GM23338 (cell line): ENCODE results near the gene C3orf70. TPM values are rescaled to one million over a fixed set of nuclear protein-coding genes. Genes with fewer than 3 reads are reported as not detected.

ENCODE experiments used
- ATAC-seq: fragments of 200-7000 bp; cut with Tn5 transposase; 3 replicates; pipeline ENCODE4 v1.9.1; 2020
- DNase-seq: peaks from one replicate; pipeline ENCODE4 v3.0.0-alpha.2; 2015; ENCODE audit warnings: low spot score
- H2AFZ ChIP-seq: fragments of 200-600 bp; sonication (generic); 2 replicates; pipeline ENCODE4 v1.8.0; 2016; ENCODE audit warnings: antibody characterized with exemption, mild to moderate bottlenecking, moderate library complexity
- H3F3A ChIP-seq: fragments of 200-600 bp; sonication (generic); replicated peaks from 2 replicates; pipeline ENCODE4 v1.8.0; 2017; ENCODE audit warnings: antibody characterized with exemption, mixed run types, low read depth
- H3K27ac ChIP-seq: fragments of 200-600 bp; sonication (generic); 2 replicates; pipeline ENCODE4 v1.6.1; 2016; ENCODE audit warnings: low read depth
- H3K27me3 ChIP-seq: fragments of 200-600 bp; sonication (generic); 2 replicates; pipeline ENCODE4 v1.8.0; 2016; ENCODE audit warnings: mild to moderate bottlenecking, mixed run types, moderate library complexity; ENCODE audit not compliant: insufficient read depth
- H3K36me3 ChIP-seq: fragments of 200-600 bp; sonication (generic); 2 replicates; pipeline ENCODE4 v1.8.0; 2016; ENCODE audit warnings: mild to moderate bottlenecking; ENCODE audit not compliant: insufficient read depth
- H3K4me1 ChIP-seq: fragments of 200-600 bp; sonication (generic); 2 replicates; pipeline ENCODE4 v1.8.0; 2016; ENCODE audit warnings: mild to moderate bottlenecking, moderate library complexity; ENCODE audit not compliant: insufficient read depth
- H3K4me2 ChIP-seq: fragments of 200-600 bp; sonication (generic); 2 replicates; pipeline ENCODE4 v1.7.1; 2017; ENCODE audit warnings: mixed run types
- H3K4me3 ChIP-seq: fragments of 200-600 bp; sonication (generic); 2 replicates; pipeline ENCODE4 v1.6.1; 2016; ENCODE audit warnings: mixed run types
- H3K79me2 ChIP-seq: fragments of 200-600 bp; sonication (generic); replicated peaks from 2 replicates; pipeline ENCODE4 v1.8.0; 2017; ENCODE audit warnings: mild to moderate bottlenecking; ENCODE audit not compliant: insufficient read depth
- H3K9me2 ChIP-seq: fragments of 200-600 bp; sonication (generic); 2 replicates; pipeline ENCODE4 v1.8.0; 2017; ENCODE audit not compliant: insufficient read depth
- H4K20me1 ChIP-seq: fragments of 200-600 bp; sonication (generic); replicated peaks from 2 replicates; pipeline ENCODE4 v1.8.0; 2017; ENCODE audit warnings: mild to moderate bottlenecking; ENCODE audit not compliant: insufficient read depth
- H3K27ac Mint-ChIP-seq: 2 replicates; pipeline ENCODE4 v1.8.0; 2020; ENCODE audit warnings: inconsistent platforms, mild to moderate bottlenecking, moderate library complexity, mixed read lengths
- H3K27me3 Mint-ChIP-seq: 3 replicates; pipeline ENCODE4 v1.8.0; 2022; ENCODE audit warnings: low read depth, mild to moderate bottlenecking, moderate library complexity, mixed read lengths, inconsistent platforms; ENCODE audit not compliant: insufficient read depth, poor library complexity
- H3K36me3 Mint-ChIP-seq: 3 replicates; pipeline ENCODE4 v1.8.0; 2021; ENCODE audit warnings: low read depth, mild to moderate bottlenecking, inconsistent platforms, moderate library complexity, mixed read lengths
- H3K4me1 Mint-ChIP-seq: 3 replicates; pipeline ENCODE4 v1.8.0; 2020; ENCODE audit warnings: mild to moderate bottlenecking, inconsistent platforms, mixed read lengths
- H3K4me3 Mint-ChIP-seq: 3 replicates; pipeline ENCODE4 v1.8.0; 2021; ENCODE audit warnings: moderate library complexity, mild to moderate bottlenecking, inconsistent platforms, mixed read lengths
- H3K9me3 Mint-ChIP-seq: 3 replicates; pipeline ENCODE4 v1.8.0; 2020; ENCODE audit warnings: moderate library complexity, mild to moderate bottlenecking, inconsistent platforms, mixed read lengths
- CREB1 ChIP-seq: fragments of 250-450 bp; sonication (Bioruptor Pico); IDR thresholded peaks from 2 replicates; pipeline ENCODE4 v1.5.0; 2020; ENCODE audit warnings: low read depth, mild to moderate bottlenecking, moderate library complexity
- CTCF ChIP-seq, 2 experiments: fragments of 200-600 bp in 1 of 2; sonication (generic) in 1 of 2; conservative IDR thresholded peaks; 2 replicates each; pipeline versions ENCODE4 v1.5.1 to v1.6.1; 2016 to 2017; ENCODE audit warnings: antibody characterized with exemption in 2 of 2, low read depth in 2 of 2, mild to moderate bottlenecking in 2 of 2, moderate library complexity in 1 of 2
- ETS1 ChIP-seq: IDR thresholded peaks from 2 replicates; pipeline ENCODE4 v1.6.1; 2016; ENCODE audit warnings: antibody characterized with exemption
- EZH2 ChIP-seq: fragments of 200-600 bp; sonication (generic); IDR thresholded peaks from one replicate; pipeline ENCODE4 v1.8.0; 2017; ENCODE audit warnings: antibody characterized with exemption, mild to moderate bottlenecking, low read depth; ENCODE audit not compliant: unreplicated experiment
- EZH2phosphoT487 ChIP-seq: fragments of 200-600 bp; sonication (generic); IDR thresholded peaks from one replicate; pipeline ENCODE4 v1.8.1; 2018; ENCODE audit warnings: antibody characterized with exemption; ENCODE audit not compliant: unreplicated experiment
- JUNB ChIP-seq: IDR thresholded peaks from one replicate; pipeline ENCODE4 v1.6.1; 2016; ENCODE audit warnings: antibody characterized with exemption; ENCODE audit not compliant: unreplicated experiment
- NANOG ChIP-seq: IDR thresholded peaks from 2 replicates; pipeline ENCODE4 v1.6.1; 2016; ENCODE audit warnings: antibody characterized with exemption, borderline replicate concordance
- POLR2AphosphoS5 ChIP-seq: IDR thresholded peaks from 2 replicates; pipeline ENCODE4 v1.6.1; 2016; ENCODE audit warnings: antibody characterized with exemption, low read depth
- REST ChIP-seq: IDR thresholded peaks from one replicate; pipeline ENCODE4 v1.6.1; 2018; ENCODE audit warnings: antibody characterized with exemption; ENCODE audit not compliant: unreplicated experiment
- STAT1 ChIP-seq: IDR thresholded peaks from one replicate; pipeline ENCODE4 v1.6.1; 2016; ENCODE audit warnings: antibody characterized with exemption; ENCODE audit not compliant: unreplicated experiment
- ZNF114 ChIP-seq: fragments of 250-450 bp; sonication (Bioruptor Pico); IDR thresholded peaks from 2 replicates; pipeline ENCODE4 v1.5.0; 2020; ENCODE audit warnings: mild to moderate bottlenecking, moderate library complexity
- ZNF331 ChIP-seq: fragments of 250-450 bp; sonication (Bioruptor Pico); IDR thresholded peaks from 2 replicates; pipeline ENCODE4 v1.5.0; 2020; ENCODE audit warnings: low read depth, mild to moderate bottlenecking, moderate library complexity
- ZNF462 ChIP-seq: fragments of 250-450 bp; sonication (Bioruptor Pico); IDR thresholded peaks from 2 replicates; pipeline ENCODE4 v1.5.0; 2020; ENCODE audit warnings: mild to moderate bottlenecking, moderate library complexity
- polyA plus RNA-seq: library from polyadenylated mRNA; unstranded; fragments of >200 nt; fragmentation: Nextera tagmentation; extraction: Ambion mirVana; gene quantifications from 2 replicates; pipeline ENCODE4 v1.2.1, GENCODE V29; 2016
- total RNA-seq: library from RNA; depleted of rRNA; stranded (reverse); fragments of >200 nt; shearing (Covaris generic); gene quantifications from 2 replicates; pipeline ENCODE4 v1.2.3, GENCODE V29; 2014

The C3orf70 gene
- total and polyA plus RNA-seq, 2 experiments from 2014 or later = 0.45 to 1.5 TPM

GRCh38 chr3:185066251-185066650 is 86.6 kb downstream of the C3orf70 start:
- H3K27me3 ChIP-seq = no peaks in the 10 kb centered on the region
- H3K4me1 Mint-ChIP-seq = peaks cover 19% of the 10 kb centered on the region
- H3K27ac ChIP-seq = no peak overlapping the region
- peaks cover 6% of the 10 kb centered on the region for H3K9me3 Mint-ChIP-seq
- no peak for TF ChIP-seq CTCF (conservative IDR thresholded peaks at IDR 0.05; ENCODE audit: low read depth in 2 of 2)
- TF ChIP-seq CREB1 = no peak
- TF ChIP-seq ZNF114 (CRISPR knock-in tag) = no peak
- TF ChIP-seq REST = no peak
- no peak for TF ChIP-seq EZH2
- no peak for TF ChIP-seq EZH2phosphoT487
- no peak for TF ChIP-seq JUNB
- TF ChIP-seq ZNF462 = no peak
- TF ChIP-seq ZNF331 (CRISPR knock-in tag) = no peak
- no peak for TF ChIP-seq NANOG
- TF ChIP-seq STAT1 = no peak
- no peak for TF ChIP-seq ETS1
- TF ChIP-seq POLR2AphosphoS5 = no peak
- H3K36me3 ChIP-seq = no peaks in the 10 kb centered on the region
- H4K20me1 ChIP-seq = no peaks in the 10 kb centered on the region
- H3F3A ChIP-seq = no peaks in the 10 kb centered on the region
- H3K4me2 ChIP-seq = no peak overlapping the region
- no peak overlapping the region for H3K4me3 Mint-ChIP-seq
- H3K36me3 Mint-ChIP-seq = peaks cover 6% of the 10 kb centered on the region; the same call in 2 of the 3 replicates
- DNase-seq = no peak
- H3K27me3 Mint-ChIP-seq = peaks cover 8% of the 10 kb centered on the region
- peaks cover 11% of the 10 kb centered on the region; the same call in 1 of the 2 replicates for H3K4me1 ChIP-seq
- ATAC-seq = no peak
- no peaks in the 10 kb centered on the region for H3K9me2 ChIP-seq
- H3K4me3 ChIP-seq = no peak overlapping the region
- no peak overlapping the region for H2AFZ ChIP-seq
- H3K27ac Mint-ChIP-seq = no peak overlapping the region
- no peaks in the 10 kb centered on the region for H3K79me2 ChIP-seq
